HuH-7.5 (cell line): ENCODE measurements around the gene ZNF354C.
"Not testable (repeated sequence)": the region's sequence is repeated elsewhere in the genome, so short reads cannot be mapped to it uniquely, and the experiment has no call there.

Experiments used
- DNase-seq: peaks from one replicate; pipeline ENCODE4 v3.0.0; 2011; ENCODE audit warnings: low spot score

The ZNF354C gene

DNA sequence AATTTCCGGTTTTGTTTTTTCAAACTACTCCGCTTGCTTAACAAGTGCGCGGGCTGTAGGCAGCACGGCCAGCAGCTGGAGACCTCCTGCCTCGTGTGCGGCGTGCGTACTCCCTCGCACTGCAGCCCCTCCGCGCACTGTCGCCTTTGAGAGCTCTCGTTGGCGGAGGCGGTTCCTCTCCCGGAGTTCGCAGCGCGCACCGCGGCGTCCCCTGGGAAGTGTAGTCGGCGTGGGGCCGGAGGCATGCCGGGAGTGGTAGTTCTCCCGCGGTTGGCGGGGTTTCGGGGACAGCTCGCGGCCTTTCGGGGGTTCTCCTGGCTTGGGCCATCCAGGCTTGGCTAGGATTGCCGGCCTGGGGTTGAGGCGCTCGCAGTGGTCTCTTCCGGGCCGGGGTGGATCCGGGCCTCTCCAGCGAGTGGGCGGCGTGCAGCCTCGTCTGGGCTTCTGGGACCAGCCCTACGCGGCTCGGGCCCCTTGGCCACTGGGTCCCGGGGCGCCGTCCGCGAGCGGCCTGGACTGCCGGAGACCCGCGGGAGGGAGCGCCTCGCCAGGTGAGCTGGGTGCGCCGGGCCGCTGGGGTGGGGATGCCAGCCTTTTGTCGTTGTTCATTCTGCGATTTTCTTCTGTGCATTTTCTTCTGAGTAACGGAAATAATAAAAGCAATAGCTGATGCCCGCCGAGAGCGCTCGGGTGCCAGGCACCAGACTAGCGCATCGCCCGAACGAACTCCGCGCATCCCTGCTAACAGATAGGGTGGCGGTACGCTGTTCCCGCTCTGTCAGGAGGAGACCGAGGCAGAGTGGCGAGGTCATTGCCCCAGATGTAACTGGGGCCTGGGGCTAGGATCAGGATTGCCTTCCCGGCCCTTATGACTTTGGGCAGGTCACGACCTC, at the start of gene ZNF354C:
Gene ZNF354C, plus strand, starts transcription at position 258 of the 893 bp plus-strand sequence. CDS start 1,696 bp downstream, outside the sequence.
- DNase-seq = peak; percentile 17

DNA sequence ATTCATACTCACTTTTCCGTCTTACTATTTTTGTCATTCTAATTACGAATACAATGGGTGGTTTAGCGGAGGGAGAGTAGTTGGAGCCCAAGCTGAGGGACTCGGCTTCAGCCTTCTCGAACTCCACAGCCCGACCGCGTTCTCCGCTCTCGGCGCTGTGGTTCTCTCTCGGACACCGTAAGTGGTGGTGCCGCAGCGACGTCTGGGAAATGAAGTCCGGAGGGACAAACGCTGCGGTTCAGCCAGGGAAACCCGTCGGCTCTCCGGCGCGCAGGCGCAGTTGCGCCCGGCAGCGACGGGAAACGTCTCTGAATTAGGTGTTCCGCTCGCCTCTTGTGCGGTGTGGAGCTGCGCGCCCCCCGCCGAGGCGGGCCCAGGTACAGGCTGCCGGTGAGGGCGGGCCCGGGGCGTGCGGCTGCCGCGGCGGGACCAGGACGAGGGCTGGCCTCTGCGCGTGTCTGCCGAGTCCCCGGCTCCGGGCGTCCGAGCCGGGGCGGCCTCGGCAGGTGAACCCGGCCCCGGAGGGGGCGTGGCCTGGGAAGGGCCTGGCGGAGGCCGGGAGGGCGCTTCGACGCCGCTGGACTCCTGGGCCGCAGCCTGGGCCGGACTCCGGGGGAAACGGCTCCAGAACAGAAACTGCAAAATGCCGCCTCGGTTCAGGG, 36.5 kb upstream of the ZNF354C start, which contains the start of gene ZNF879:
Gene ZNF879, plus strand, starts transcription at position 277 of the 662 bp plus-strand sequence. CDS start 1,201 bp downstream, outside the sequence.
- DNase-seq = peak; percentile 61

DNA sequence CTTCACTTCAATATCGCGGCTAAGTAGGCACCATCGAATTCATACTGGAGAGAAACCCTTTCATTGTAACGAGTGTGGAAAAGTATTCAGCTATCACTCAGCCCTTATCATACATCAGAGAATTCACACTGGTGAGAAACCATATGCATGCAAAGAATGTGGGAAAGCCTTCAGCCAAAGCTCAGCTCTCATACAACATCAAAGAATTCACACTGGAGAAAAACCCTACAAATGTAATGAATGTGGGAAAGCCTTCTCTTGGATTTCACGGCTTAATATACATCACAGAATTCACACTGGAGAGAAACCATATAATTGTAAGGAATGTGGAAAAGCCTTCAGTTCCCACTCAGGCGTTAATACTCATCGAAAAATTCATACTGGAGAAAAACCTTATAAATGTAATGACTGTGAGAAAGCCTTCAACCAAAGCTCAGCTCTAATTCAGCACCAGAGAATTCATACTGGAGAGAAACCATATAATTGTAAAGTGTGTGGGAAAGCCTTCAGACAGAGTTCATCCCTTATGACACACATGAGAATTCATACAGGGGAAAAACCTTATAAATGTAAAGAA, 27.1 kb upstream of the ZNF354C start:
- DNase-seq = no peak

DNA sequence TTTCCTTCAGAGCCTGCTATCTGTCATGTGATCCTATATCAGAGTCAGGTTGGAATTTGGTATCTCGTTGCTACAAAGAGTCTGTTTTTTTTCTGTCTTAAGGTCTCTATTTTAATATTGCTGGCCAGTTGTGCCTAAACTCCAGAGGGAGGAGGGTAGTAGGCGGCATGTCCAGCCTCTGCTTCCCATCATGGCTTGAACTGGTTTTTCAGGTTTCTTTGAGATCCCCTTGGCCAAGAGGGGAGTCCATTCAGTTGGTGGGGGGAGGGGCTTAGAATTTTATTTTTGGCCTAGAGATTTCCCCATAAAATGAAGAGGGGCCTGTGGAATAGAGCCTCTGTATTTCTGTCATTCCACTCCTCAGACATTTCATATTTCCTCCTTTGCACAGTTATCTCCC, 15.4 kb upstream of the ZNF354C start:
- DNase-seq = no peak

DNA sequence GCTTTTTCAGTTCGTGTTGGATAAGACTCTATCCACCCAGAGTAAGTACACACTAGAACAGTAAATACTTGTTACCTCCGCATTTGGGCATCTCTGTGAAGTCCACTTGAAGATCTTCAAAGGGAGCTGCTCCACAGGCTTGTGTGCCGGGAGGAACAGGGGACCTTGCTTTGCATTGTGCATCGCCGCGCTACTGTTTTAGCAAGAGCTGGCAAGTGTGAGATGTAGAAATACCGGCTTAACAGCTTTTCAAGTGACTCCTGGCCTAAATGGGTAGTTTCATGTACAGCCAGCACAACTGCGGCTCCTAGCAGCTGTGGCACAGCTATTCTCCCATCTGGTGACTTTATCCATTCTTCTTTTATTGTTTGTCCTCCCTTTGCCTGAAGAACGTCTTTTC, 8.4 kb upstream of the ZNF354C start:
- DNase-seq = no peak

DNA sequence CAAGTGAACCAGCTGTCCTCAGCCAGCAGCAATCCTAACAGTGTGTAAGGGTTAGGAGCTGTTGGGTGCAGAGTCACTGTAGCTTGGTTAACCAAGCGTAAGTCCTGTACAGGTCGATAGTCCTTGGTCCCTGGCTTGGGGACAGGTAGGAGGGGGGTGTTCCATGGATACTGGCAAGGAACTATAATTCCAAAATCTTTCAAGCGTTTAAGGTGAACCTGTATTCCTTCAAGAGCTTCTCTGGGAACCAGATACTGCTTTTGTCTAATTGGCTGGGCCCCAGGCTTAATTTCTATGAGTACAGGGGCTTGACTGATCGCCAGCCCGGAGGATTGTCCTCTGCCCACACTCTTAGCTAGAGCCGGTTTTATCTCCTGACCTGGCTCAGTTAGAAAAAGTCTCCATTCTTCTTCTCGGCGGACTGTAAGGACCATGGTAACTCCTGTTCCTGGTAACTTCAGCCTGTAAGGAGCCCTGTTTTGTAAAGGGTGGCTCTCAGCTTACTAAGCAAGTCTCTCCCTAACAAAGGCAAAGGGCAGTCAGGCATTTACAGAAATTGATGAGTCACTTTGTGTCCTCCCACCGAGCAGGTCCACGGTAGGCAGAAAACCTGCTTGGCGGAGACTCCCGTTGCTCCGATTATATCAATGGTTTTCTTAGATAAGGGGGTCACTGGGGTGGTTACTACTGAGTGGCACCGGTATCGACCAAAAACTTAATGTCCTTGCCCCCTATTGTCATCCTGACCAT, 6.0 kb upstream of the ZNF354C start:
- no peak for DNase-seq

DNA sequence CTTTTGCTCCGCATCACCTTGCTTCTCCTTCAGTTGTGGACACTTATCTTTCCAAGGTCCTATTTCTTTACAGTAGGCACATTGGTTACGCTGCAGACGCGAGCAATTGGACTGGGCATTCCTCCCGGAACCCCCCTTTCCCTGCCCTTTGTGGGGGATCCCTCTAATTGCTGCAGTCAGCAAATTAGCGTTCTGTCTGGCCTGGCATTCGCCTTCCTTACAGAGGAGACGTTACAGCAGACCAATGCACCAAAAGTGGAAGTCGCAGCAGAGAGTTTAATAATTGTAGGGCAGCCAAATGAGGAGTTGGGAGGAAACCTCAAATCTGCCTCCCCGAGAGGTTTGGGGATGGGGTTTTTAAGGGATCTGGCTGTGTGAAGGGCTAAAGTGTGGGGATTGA, 5.3 kb upstream of the ZNF354C start:
- DNase-seq = no peak

DNA sequence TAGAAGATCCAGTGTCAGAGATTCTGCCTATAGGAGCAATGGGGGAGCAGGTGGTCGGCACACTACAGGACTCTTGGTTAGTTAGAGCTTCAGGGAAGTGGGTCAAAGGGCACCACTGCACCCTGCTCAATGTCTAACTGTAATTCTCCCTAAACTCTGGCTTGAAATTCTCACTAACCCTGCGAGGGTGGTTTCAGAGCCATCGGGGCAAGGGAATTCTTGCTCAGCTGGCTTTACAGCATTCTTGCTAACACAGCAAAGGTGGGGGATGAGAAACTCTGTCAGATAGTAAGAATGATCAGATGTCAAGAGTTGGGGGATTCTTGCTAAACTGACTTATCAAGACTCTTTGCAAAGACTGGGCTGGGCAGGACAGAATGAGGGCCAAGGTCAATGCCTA, 4.7 kb upstream of the ZNF354C start:
- DNase-seq = no peak

DNA sequence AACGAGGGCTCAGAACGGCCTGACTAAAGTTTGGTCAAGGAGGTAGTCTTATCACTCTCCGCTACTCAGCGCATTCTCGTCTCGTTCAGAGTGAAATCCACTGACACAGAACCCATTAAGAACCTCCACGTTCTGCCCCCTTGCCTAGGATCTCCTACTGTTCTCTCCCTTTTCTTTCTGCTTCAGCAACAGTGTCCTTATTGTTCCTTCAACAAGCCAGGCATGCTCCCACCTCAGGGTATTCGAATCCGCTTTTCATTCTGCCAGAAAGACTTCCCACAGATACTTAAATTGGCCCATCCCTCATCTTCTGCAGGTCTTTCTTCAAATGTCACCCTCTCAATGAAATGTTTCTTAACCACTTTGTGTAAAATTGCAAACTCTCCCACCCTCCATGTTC, 4.3 kb upstream of the ZNF354C start:
- no peak for DNase-seq

DNA sequence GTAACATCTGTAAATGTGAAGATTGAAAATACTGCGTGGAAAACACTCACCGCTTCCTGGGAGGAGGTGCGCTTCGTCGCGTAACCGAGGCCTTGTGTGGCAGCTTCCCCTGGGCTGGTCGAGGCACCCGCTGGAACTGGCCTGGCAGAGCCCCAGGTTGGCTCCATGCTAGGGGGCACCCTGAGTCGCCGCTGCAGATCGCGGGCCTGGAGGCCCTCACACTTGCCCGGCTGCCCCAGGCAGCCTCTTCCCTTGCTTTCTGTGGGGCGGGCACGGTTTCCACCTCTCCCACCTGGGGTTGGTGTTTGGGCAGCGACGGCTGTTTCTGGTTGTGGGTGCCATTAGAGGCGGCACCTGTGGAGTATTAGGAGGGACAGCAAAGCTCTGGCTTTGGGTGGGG, 852 bp downstream of the ZNF354C start:
- no peak for DNase-seq

DNA sequence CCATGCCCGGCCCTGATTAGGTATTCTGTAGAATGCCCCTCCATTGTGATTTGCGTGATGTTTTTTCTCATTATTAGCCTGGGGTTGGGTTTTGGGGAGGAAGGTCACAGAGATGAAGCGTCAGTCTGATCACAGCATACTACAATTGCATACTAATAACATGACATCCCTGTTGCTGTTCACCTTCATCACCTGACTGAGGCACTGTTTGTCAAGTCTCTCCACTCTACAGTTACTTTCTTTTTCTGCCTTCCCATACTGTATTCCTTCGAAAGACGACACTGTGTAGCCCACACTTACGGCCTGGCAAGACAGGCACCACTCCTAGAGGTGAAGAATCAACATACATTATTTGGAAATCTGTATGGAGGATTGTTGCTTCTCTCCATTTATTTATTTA, 5.5 kb downstream of the ZNF354C start:
- no peak for DNase-seq

DNA sequence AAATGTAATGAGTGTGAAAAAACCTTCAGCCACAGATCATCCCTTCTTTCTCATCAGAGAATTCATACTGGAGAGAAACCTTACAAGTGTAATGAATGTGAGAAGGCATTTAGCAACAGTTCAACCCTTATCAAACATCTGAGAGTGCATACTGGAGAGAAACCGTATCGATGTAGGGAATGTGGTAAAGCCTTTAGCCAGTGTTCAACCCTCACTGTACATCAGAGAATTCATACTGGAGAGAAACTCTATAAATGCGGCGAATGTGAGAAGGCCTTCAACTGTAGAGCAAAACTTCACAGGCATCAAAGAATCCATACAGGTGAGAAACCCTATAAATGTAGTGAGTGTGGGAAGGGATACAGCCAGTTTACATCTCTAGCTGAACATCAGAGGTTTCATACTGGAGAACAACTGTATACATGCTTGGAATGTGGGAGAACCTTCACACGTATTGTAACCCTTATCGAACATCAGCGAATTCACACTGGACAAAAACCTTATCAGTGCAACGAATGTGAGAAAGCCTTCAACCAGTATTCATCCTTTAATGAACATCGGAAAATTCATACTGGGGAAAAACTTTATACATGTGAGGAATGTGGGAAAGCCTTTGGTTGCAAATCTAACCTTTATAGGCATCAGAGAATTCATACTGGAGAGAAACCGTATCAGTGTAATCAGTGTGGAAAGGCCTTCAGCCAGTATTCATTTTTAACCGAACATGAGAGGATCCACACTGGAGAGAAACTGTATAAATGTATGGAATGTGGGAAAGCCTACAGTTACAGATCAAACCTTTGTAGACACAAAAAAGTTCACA, 19.2 kb downstream of the ZNF354C start:
- no peak for DNase-seq

DNA sequence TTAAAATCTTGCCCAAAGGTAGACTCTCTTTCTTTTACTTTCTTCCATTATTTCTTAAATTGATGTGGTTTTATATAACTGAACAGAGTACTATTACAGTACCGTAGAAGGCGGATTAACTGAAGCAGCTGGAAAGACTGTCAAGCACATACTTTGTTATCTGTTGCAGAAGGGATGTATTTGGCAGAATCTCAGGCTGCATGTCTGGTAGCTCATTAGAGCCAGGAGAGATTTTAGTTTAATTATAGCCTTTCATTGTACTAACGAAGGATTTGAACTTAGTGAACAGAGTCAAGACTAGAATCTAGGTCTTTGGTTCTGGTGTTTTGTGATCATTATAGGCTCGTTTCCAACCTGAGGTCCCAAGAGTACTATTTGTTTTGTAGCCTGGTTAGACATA, 20.6 kb downstream of the ZNF354C start:
- DNase-seq = no peak

DNA sequence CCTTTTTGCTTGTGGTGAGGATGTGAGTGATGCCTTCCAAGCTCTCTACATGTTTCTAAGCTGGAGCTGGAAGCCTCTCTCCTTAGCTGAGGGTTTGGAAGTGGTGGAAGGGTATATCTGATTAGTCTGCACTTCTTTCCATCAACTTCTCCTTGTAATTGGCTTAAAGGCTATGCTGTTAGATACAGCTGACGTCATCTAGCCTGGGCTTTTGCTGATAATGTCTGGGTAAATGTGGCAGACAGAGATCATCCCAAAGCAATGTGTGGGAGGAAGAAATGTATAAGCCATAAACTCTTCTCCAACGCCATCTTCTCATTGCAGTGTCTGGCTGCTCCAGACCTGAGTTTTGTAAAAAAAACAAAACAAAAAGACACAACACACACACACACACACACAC, 29.3 kb downstream of the ZNF354C start:
- DNase-seq = no peak

DNA sequence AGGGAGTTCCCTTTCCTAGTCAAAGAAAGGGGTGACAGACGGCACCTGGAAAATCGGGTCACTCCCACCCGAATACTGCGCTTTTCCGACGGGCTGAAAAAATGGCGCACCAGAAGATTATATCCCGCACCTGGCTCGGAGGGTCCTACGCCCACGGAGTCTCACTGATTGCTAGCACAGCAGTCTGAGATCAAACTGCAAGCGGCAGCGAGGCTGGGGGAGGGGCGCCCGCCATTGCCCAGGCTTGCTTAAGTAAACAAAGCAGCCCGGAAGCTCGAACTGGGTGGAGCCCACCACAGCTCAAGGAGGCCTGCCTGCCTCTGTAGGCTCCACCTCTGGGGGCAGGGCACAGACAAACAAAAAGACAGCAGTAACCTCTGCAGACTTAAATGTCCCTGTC, 41.1 kb downstream of the ZNF354C start:
- DNase-seq = not testable (repeated sequence)

DNA sequence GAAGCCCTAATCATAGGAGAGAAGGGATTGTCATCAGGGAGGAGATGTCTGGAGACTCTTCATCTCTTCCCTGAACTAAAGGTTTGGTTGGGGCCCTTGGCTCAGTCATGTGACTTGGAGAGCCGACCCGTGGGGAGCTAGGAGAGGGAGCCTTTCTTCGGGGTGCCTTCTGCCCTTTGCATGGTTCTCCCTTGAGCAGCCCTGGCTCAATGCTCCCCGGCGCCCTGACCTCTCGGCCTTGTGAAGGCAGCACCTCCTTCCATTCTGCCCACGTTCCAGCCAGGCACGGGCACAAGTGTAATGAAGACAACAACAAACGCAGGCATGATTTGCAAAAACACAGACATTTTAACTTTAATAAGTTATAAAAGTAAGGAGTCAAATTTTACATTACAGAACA, 50.4 kb downstream of the ZNF354C start:
- no peak for DNase-seq

DNA sequence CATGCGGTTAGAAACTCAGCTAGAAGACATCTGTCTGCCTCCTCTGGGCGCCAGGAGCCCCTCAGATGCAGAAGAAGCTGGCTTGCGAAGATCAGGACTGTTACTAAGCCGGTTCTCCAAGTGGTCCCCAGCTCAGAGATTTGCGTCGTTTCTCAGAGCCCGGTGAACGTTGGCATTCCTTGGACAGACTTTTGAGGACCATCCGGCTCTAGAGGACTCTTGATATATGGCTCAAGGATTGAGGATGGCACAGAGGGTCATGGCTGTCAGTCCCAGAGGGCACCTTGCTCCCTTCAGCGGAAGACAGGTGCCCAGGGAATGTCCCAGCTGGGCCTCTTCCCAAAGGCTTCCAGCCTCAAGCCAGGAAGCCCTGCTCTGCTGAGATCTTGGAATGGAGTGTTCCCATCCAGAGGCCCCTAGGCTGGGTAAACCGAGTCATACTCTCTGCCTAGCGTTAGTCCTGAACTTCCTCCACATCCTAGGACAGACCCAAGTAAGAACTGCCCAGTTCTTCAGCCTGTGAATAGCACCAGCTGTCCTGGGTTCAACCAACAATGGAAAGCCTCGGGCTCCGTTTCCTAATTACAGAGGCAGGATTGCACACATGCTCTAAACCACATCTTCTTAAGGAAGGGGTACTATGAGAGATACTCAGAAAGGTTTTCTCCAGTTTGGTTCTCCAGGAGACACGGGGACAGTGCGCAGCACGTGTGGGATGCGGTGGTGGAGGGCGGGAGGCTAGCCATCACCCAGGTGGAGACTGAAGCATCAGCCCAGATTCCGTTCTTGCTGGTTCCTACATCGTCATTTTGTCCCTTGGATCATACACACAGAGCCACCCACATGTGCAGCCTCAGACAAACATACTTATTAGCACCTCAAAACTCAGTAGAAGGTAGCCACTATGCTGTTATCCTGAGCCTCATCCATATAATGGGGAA, 51.4 kb downstream of the ZNF354C start:
- no peak for DNase-seq

DNA sequence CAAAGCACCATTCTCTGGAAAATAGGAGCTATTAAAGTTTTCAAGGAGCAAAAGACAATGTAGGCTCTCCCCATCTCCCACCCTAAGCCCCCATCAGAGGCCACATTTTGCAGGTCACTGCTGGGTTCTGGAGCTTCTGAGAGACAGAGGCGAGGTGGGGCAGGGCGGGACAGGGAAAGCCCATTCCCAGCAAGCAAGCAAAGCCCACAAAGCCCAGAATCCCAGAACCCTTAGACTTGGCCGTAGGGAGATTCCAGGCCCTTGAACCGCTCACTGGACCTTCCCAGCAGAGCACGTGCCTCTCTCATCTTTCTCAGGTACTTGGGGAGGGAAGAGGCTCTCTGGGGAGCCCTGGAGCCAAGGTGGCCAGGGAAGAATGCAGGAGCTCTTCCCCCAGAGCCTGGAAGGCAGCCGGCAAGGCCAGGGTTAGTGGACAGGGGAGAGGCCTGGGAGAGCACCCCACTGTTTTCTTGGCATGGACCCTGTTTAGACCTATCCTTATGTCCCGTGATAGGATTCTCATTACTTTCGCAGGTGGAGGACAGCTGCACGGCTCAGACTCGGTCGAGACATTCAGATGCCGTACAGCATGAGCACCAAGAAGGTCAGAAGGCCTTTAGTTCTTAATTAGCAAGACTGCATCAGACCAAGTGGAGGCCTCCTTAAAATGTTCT, 52.4 kb downstream of the ZNF354C start:
- DNase-seq = no peak

DNA sequence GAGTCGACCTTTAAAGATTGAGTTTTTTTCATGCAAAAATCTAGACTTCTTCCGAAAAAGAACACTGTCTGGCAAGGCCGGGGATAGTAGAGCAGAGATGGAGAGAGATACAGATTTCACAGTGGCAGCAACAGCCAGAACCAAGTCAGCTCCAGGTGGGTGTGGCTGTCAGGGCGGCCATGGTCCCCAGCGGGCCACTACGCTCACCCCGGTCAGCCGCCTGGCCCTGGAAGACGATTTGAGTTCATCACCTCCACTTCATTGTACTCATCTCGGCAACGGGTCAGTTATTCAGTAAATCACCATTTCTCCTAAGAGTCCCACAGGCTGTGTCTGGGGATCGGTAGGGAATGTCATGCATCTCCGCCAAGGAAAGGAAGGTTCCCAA, 53.0 kb downstream of the ZNF354C start:
- no peak for DNase-seq
